GM12864 (cell line): Measurements from ENCODE around the gene ADCY1.

Experiments used
- DNase-seq: peaks from one replicate; pipeline ENCODE4 v3.0.0-alpha.2; 2011; ENCODE audit warnings: low read depth
- H3K4me3 ChIP-seq: 2 replicates; pipeline ENCODE4 v1.5.1; 2011; ENCODE audit warnings: mild to moderate bottlenecking, low read depth, low read length, control low read depth
- CTCF ChIP-seq: IDR thresholded peaks from 2 replicates; pipeline ENCODE4 v1.5.1; 2011; ENCODE audit warnings: low read depth, mild to moderate bottlenecking, moderate library complexity, low read length, control low read depth, inconsistent platforms; ENCODE audit errors: missing control alignments

Gene ADCY1

DNA sequence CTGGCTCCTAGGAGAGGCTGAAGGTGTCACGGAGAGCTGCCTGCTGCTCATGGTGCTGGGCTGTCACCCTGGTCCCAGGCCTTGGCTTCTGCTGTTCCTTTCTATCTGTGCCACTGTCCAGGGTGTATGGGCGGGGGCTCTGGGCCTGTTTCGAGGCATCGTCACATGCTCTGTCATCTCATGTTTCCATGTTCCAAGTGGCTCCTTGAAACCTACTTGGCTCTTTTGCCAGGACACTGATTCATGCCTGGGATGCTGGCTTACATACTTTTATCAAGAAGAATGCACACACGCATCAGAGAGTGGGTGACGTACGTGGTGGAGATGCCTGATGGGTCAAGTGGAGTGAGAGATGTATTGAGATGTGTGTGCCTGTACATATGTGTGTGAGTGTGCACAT, 50.9 kb downstream of the ADCY1 start:
- no peak for DNase-seq
- H3K4me3 ChIP-seq, result no peak overlapping the region
- no peak for TF ChIP-seq CTCF

DNA sequence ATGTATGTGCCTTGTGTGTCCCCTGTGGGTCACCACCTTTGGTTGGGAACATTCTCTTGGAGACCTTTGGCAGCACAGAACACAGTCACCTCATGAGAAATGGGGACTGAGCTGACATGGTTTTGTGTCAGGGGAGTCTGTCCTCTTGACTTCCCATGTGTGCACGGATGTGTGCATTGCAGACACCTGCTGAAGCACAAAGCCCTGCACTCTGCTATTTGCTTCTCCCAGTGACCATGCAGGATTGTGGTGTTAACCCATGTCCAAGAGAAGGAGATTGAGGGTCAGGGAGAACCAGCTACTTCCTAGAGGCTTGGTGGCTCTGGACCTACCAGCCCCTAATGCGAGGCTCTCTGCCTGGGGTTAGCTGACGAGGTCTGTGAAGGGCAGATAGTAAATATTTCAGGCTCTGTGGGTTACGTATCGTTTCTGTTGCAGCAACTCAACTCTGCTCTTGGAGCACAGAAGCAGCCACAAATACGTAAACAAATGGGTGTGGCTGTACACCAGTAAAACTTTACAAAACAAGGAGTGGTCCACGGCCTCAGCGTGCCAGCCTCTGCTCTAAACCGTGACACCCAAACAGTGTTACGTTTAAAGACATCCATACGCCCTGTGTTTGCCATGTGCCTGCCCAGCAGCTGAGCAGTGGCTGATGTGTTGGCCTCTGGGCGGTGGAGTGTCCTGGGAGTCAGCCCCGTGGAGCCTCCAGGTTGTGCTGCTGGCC, 51.7 kb downstream of the ADCY1 start:
- H3K4me3 ChIP-seq, result no peak overlapping the region
- no peak for TF ChIP-seq CTCF
- no peak for DNase-seq

DNA sequence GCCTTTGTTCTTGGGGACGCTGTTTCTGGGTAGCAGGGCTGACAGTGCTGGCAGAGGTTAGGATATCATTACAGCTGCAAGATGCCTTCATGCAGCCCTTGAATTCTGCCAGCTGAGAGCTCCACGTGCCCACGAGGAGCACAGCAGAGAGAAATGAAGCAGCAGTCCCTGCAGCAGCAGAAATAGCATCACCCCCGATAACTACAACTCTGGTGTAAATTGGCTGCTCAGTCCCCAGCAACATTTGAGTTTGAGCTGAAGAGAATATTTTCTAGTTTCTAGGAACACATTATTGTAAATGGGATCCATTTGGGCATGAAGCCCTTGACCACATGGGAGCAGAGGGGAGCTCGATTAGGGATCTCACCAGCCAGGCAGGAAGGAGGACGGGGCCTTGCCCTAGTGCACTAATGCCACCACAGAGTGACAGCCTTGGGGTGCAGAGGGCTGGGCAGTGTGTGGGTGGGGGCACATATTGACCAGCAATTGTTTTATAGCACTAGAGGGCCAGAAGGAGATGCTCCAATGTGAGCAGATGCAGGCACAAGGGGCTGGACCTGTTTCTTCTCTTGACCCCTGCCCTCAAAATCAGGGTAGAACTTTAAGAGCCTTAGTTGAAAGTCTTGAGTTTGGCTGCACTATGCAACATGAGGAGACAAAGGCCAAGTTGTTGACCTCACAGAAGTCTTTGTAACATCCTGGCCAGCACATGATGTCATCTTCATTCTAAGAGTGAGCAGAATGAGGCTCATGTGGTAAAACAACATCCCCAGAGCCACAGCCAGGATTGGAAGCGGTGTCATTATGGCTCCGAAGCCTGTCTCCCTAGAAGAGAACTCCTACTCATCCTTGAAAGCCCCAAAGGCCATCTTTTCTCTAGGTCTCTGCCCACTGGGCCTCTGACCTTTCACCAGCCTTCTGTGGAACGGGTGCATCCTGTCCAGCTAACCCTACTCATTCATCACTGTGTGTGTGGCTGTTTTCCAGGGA, 52.6 kb downstream of the ADCY1 start:
- no peak overlapping the region for H3K4me3 ChIP-seq
- DNase-seq, result no peak
- TF ChIP-seq CTCF, result no peak

GRCh38 chr7:45627691-45628456, 53.7 kb downstream of the ADCY1 start:
- TF ChIP-seq CTCF, result no peak
- no peak for DNase-seq
- no peak overlapping the region for H3K4me3 ChIP-seq

GRCh38 chr7:45631569-45631968, 57.4 kb downstream of the ADCY1 start:
- TF ChIP-seq CTCF, result no peak
- no peak for DNase-seq
- no peak overlapping the region for H3K4me3 ChIP-seq

DNA sequence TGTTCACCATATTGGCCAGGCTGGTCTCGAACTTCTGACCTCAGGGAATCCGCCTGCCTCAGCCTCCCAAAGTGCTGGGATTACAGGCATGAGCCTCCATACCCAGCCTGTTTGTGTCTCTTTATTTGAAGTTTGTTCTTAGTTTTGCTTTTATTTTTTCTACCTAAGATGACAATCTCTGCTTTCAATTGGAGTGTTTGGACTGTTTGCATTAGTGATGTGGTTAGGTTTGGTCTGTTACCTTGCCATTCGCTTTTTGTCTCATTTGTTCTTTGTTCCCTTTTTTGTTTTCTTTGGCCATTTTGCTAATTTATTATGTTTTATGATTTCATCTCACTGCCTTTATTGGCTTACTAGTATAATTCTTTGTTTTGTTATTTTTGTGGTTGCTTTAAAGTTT, 62.6 kb downstream of the ADCY1 start:
- H3K4me3 ChIP-seq, result no peak overlapping the region
- DNase-seq, result no peak
- no peak for TF ChIP-seq CTCF
